MM.1S (cell line): ENCODE results near the gene LRRC17.

Experiments
- CTCF ChIP-seq: fragments of 300-600 bp; sonication (generic); IDR thresholded peaks from 2 replicates; pipeline ENCODE4 v1.5.1; 2016; ENCODE audit warnings: antibody characterized with exemption, low read length, mixed read lengths
- EZH2 ChIP-seq: fragments of 300-600 bp; sonication (generic); optimal IDR thresholded peaks from 2 replicates; pipeline ENCODE3; 2017; ENCODE audit warnings: low read depth, mild to moderate bottlenecking, antibody characterized with exemption, low read length, mixed read lengths
- EZH2phosphoT487 ChIP-seq: fragments of 300-600 bp; sonication (generic); IDR thresholded peaks from 2 replicates; pipeline ENCODE4 v1.6.1; 2018; ENCODE audit warnings: antibody characterized with exemption, low read length

GRCh38 chr7:102993718-102994029, 80.9 kb downstream of the LRRC17 start:
- TF ChIP-seq CTCF, result no peak
- TF ChIP-seq EZH2, result no peak
- no peak for TF ChIP-seq EZH2phosphoT487
